AG08395 (cell line): ENCODE measurements around the gene HOXA13.

ENCODE experiments used
- DNase-seq: peaks from one replicate; pipeline ENCODE4 v3.0.0; 2012; ENCODE audit warnings: mixed read lengths, low spot score

HOXA13 gene

DNA sequence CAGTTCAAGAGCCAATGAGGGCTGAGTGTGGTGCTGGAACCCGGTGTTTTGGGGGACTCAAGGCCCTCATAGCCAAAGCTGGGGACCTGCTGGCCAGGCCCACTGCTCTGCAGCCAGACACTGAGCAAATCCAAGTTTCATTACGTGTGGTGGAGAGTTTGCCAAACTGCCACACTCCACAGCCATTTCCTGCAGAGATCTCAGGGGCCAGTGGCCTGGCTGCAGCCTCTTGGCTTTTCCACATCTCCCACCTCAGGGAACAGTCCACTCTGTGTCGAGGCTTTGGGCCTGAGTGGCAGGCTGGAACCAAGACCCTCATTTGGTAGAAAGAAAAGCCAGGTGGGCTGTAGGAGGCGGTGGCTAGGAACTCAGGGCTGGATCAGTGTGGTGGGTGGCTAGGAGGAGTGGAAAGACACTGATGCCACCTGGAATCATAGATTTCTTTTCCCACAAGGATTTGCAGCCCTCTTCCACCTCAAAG is 18.1 kb downstream of the HOXA13 start:
- no peak for DNase-seq

DNA sequence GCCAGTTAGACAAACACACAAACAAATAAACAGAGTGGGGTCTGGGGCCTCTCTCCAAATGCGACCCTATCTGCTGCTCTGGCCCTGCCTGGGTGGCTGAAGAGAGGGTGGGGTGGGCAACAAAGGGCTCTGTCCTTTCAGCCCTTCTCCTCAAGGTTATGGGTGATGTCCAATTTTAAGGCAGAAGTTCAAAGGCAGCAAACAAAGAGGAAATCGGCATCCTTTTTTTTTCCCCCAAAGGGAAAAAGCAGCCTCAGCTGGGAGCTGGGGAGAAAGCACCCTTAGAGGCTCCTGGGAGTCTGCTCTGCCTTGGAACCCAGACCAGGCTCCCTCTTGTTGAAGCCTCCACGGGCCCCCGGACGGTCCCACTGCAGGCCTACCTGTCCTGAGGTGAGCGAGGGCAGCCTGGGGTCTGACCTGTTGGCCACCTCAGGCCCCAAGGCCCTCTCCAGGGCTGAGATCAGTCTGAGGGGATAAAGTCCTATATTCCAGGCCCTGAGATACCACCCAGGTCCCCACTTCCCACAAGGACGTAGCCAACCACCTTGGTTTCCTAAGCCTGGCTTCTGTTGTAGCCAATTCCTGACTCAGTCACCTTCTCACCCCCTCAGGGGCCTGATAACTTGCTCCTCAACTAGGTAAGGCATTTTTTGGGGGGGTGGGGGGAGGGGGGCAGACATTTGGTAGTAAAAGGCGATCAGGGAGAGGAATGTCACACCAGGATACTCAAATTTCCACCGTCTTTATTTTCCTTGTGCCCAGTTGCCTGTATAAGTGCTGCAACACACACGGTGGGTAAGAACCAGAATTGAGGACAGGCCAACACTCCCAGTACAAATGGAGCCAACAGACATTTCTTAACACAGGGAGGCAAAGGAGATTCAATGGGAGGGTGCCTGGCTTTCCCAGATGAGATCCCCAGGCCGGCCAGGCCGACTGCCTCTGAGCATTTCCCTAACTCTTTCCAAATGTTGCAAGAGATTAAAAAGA is 19.2 kb downstream of the HOXA13 start:
- DNase-seq, result no peak

DNA sequence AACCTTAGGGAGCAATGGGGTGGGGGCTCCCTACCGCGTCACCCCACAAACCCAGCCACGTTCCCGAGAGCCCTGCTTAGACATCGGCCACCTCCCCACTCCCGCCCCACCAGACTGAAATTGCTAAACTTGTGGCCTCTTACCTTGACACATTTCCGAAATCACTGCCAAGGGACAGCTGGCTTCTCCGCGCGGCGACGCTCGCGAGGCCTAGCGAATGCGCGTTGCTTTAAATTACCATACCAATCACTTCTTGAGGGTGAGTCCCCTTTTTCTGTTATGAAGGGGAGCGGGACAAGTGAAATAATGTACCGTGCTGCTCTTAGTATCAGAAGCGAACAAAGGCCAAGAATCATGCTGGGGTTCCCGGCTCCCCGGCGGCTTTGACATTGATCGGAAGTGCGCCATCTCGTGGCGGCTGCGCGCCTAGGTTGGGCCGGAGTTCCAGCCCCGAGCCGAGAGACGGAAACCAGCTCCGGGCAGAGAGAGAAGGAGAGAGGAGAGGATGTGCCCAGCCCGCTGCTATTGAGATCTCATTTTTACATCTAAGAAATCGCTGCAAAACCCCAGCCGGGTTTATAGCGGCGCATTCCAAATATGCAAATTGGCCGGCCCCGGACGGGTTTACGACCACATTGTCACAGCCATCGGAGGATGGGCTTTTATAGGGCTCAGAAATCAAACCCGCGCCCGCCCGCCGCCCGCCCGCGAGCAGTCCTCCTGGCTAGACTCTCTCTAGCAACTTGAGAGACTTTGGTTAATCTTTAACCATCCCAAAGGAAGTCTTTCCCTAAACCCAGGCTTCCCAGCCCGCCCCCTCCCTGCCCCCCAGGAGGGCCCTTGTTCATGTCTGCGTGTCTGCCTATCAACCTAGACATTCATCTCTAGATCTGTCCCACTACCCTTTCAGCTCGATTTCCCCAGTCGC is 20.1 kb downstream of the HOXA13 start:
- peak; percentile 84 for DNase-seq

DNA sequence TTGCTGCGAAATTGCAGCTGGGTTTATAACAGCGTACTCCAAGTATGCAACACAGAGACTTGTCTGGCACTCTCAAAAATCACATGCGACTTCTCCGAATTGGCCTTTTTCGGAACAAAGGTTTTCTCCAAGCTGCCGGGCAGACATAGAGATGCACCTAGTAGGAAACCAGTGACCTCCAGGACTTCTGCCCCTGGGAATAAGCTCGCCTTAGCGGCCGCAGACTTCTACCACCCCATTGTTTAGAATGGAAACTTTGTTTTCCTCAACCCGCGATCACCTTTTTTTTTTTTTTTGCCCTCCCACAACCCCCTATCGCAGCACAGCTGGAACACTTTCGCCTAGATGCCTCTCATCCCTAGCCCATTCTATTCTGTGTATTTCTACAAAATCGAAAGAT is 20.9 kb downstream of the HOXA13 start:
- DNase-seq, result no peak

DNA sequence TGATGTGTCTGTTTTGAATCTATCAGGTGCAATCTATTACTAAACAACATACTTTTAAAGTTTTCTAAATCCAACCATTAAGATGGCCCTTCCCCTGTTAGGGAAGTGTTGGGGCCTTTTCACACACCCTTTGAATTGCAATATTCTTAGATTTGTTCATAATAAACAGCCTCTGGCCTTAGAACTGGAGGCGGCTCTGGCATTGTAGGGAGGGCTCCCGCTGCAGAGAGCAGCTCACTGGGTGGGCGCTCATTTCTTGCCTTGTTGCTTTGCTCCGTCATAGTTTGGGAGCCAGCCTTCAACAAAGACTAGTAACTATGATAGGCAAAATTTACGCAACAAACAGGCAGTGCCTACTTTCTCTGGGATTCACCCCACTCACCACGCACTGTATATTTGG is 21.5 kb downstream of the HOXA13 start:
- no peak for DNase-seq

DNA sequence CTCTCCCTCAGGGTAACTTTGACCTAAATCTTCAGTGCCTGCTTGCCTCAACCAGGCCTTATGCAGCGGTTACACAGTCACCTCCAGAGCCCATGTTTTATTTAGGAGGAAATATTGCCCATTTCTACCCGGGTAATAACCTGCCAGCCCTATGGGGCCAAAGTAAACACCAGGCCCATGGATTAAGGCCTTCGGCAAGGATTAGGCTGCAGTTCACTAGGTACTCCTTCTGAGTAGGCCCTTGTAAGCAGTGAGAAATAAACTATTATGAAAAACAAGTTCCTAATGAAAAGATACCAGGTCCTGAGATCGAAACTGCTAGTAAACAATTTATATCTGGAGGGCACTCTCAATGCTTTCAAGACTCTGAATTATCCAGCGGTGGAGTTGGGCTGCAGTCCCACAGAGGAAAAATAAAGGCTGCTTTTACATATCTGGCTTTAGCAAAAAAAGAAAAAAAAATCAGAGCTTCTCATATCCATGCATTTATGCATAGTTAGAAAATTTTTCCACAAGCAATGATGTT is 22.0 kb downstream of the HOXA13 start:
- DNase-seq, result no peak

DNA sequence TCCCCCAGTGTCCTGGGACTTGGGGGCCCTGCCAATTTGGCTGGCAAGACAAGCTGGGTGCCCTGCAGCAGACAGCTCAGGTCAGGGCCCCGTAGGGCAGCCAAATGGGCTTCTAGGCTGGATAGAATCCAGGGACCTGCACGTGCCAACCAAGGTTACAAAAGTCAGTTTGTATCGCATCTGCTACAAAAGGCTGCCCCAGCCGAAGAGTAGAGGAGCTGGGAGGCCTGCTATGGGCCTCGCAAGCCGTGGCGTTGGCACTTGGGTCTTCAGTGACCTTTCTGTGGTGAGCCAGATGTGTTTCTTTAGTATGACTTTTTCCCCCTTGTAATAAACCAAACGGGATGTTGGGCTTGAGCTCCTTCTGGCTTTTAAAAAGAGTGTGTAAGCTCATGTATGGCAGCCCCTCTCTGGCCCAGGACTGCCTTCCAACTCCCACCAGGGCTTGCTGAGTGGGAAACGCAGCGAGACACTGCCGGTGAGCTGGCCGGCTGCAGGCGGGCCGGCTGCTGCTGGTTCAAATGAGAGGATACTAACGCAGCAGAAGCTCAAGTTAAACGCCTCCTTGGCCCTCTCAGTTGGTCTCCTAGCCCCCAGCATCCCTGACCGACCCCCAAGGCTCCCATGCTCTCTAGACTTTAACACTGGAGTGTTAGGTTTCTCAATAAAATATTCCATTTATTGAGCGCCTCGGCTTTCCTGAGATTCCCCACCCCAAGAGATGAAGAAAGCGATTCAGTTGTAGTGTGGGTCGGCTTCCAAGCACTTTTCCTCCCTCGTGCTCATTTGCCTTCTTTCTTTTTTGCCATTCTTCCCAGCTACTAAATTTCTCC is 22.7 kb downstream of the HOXA13 start:
- DNase-seq, result no peak

DNA sequence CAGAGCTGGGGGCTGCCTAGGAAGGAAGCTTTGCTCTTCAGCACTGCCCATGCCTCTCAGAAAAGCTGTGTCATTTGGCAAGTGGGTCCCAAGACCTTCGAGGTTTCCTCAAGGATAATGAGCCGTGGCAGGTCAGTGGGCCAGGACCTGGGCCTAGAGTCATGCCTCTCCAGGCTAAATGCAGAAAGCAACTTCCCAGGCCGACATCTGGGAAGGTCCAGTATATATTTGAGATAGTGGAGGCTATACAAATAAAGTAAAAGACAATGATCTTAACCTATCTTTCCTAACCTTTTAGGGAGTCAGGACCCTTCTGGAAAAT is 23.4 kb downstream of the HOXA13 start:
- no peak for DNase-seq

DNA sequence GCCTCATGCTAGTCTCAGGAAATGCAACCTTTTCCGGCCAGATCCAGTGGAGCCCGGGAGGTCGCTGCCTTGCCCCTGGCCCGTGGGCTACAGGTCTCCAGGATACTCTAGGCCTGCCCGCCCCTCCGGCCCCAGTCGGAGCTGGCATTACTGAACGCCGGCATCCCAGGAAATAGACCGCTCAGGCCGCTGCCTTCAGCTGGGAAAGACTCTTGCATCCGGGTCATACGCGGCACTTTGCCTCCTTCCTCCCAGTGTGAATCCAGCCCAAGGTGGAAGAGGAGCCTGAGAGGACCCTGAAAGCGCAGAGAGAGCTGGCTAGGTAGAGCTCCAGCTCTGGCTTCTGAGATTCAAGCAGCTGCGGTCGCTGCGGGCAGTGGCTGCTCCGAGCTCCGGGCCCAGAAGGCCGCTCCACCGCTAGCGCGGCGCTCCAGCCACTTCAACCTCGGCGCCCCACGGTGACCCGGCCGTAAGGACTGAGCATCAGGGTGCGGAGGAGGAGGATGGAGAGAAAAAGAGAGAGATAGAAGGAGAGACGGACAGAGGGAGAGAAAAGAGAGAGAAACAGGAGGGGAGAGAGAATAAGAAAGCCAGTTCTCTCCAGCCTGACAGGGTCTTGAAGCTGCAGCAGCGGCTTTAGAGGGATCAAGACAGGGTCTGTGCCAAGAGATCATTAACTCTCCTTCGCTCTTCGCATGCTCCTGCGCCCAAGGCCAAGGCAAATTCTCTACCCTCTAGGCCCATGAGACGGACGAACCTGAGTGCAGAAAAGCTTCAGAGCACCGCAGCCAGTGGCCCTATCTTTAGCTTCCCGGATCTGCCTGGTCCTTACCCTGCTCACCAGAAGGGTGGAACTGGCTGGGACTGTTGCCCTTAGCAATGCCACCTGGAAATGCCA is 24.0 kb downstream of the HOXA13 start:
- DNase-seq, result no peak

DNA sequence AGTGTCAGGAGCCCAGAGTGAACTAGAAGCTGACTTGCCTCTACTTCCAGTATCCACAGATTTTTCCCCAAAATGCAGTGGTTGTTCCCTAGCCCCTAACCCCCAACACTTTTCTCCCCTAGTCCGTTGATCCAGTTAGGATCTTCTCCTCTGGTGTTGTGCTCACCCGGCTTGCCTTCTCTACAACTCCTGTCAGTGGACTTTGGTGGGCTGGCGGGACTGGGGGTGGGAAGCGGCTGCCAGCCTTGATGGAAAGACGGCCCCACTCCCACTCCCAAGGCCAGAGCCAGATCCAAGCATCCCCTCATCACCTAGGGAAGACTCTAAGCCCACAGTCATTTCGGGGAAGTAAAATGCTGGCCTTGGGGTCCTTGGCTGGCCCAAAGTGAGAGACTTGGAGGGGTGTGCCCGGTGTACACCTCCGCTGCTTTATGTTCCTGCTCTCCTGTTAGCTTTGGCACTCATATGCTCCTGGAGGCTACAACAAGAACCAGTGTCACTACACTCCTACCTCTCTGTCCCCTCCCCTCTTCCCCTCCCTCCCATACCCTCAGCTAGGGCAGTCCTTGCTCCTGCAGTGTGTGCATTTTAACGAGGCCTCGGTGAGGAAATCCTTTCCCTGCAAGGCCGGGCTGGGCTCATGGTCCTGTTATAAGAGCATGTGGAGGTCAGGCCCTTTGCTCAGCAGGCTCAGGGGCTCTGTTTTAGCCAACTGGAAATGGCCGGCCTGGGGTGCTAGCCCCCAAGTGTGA is 24.8 kb downstream of the HOXA13 start:
- no peak for DNase-seq

DNA sequence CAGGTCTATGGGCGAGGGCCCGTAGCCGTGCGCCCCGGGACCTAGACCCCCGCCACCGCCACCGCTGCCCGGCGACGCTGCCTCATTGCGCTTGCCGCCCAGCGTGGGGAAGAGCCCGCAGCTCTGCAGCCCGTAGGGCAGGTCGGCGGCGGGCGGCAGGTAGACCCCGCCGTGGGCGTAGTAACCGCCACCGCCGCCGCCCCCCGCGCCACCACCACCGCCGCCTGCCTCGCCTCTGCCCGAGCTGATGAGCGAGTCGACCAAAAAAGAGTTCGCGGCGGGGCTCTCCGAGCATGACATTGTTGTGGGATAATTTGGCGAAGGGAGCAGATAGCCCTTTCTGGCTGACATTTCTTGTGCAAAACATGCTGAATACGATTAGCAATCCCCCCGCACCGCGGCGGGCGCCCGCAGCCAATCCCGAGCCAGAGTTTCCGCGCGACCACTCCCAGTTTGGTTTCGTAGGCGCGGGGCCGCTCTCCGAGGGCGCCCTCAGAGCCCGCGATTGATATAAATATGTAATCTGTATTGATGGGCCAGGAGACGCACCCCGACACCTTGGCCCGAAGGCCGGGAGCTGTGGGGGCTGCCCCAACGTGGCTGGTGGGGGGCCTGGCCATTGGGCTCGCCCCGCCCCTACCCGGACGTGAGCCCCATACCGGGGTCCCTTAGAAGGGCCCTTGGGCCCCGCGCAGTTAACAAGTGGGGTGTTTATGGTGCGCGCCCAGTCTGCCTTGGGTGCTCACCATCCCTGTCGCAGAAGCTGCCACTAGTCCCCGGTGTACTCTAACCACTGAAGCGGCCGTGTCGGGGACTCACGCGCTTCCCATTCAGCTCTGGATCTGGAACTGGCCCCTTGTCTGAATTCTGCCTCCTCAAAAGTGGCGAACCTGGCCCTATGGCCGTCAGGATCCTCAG is 25.7 kb downstream of the HOXA13 start, which contains the start of gene HOXA10:
TSS of gene HOXA10 (minus strand) at position 365 of the 918 bp plus-strand sequence. CDS start at position 351, 14 bp downstream.
- peak; percentile 66 for DNase-seq

DNA sequence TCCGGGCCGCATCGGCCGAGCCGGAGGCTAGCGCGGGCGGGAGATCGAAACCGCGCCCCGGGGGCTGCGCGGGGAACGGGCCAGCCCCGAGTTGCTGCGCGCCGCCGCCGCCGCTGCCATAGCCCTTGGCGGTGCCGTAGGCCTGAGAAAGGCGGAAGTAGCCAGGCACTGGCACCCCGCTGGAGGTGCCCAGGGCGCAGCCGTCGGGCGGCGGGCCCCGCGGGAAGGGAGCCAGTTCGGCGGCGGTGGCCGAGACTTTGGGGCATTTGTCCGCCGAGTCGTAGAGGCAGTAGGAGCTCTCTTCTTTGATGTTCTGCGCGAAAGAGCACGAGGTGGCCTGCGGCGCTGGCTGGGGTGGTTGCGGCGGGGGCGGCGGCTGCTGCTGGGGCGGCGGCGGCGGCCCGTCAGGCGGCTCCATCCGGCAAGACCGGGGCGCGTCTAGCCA is 26.4 kb downstream of the HOXA13 start:
- DNase-seq, result no peak

DNA sequence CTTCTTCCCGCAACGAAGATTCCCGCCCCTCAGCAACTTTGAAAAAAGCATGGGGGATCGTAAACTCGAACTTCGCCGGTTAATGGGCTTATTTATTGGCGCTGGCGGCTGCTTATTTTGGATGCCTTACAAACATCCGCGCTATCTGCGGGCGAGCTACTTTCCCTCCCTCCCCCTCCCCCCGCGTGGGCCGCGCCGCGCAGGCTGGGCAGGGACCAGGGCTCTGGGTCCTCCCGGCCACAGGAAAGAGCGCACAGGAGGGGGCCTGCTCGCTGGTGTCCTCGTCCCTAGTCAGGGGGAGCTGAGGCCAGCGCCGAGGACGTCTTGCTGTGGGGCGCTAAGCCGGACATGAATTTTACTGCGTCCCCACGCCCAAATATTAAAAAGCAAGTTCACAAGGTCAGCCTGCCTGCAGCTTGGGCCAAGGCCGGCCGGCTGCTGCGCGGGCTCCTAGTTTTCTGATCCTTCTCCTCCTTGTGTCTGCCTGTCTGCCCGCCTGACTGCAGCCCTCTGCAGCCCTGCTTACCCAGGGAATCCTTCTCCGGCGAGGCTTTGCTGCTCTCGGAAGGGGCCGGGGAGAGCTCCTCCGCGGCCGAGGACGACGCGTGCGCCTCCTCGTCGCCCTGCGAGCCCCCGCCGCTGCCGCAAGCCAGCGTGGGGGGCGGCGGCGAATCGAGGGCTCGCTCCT is 26.9 kb downstream of the HOXA13 start:
- DNase-seq, result peak; percentile 64

DNA sequence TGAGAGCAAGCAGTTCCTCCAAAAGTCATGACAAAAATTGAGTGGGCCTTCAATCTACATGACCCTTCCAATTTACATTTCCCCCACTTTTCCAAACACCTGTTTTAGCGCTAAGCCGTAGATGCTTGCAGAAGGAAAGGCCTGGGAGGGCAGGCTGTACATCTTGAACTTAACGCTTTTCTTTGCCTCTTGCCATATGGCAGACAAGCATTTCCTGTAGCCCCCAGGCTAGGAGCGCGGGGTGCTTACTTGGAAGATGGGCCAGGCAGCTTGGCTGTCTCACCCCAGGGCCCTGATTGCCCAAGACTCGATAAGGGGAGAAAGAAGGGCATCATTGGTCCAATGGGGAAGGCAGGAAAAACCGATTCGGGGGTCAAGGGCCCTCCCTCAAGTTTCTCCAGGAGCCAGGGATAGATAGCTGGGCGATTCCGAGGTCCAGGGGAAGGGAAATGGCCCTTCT is 27.5 kb downstream of the HOXA13 start:
- peak; percentile 4 for DNase-seq

DNA sequence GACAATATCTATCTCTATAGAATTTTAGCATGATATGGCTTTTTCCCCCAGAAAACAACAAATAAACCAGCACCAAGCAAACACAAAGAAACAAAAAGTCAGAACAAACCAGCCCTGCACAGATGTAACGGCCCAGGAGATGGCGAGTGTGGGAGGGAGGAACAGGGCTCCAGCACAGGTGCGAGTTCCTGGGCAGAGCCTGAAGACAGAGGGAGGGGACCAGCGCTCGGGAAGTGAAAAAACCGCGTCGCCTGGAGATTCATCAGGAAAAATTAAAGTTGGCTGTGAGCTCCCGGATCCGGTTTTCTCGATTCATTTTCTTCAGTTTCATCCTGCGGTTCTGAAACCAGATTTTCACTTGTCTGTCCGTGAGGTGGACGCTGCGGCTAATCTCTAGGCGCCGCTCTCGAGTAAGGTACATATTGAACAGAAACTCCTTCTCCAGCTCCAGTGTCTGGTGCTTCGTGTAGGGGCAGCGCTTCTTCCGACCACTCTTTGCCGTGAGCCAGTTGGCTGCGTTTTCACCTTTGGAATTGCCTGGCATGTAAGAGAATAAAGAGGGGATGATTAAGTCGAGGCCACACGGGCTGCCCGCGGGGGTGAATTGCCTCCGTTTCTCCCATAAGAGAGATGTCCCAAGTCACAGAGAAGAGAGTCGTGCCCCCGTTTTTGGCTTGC is 28.1 kb downstream of the HOXA13 start:
- DNase-seq, result no peak

DNA sequence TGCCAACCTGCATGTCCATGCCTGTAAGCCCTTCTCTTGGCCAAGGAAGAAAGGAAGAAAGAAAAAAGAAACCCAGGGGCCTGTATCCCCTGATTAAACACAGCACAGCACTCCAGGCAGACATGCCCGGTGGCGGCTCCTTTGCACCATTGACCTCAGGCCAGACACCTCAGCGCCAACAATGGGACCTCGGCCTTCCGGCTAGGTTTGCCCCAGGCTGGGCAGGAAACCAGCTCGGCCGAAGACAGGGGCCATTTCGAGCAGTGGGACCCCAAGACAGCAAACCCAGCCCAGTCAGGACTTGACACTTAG is 28.6 kb downstream of the HOXA13 start:
- DNase-seq, result no peak
